ENCODE measurements around the gene SCYGR1. TPM values are rescaled to one million over a fixed set of nuclear protein-coding genes. Genes with fewer than 3 reads are reported as not detected.

The SCYGR1 gene
- total RNA-seq, 1 donor from 2014 or later = not detected

DNA sequence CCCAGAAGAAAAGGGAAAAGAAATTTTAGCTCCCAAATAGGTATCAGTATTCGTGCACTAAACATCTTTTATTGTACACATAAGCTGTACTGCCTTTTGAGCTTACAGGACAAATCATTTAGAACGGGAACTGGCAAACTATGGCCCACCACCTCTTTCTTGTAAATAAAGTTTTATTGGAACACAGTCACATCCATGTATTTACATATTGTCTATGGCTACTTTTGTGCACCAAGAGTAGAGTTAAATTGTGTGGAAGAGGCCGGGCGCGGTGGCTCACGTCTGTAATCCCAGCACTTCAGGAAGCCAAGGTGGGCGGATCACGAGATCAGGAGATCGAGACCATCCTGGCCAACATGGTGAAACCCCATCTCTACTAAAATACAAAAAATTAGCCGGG is 14.4 kb downstream of the SCYGR1 start:
- TF ChIP-seq, protein P1, sequence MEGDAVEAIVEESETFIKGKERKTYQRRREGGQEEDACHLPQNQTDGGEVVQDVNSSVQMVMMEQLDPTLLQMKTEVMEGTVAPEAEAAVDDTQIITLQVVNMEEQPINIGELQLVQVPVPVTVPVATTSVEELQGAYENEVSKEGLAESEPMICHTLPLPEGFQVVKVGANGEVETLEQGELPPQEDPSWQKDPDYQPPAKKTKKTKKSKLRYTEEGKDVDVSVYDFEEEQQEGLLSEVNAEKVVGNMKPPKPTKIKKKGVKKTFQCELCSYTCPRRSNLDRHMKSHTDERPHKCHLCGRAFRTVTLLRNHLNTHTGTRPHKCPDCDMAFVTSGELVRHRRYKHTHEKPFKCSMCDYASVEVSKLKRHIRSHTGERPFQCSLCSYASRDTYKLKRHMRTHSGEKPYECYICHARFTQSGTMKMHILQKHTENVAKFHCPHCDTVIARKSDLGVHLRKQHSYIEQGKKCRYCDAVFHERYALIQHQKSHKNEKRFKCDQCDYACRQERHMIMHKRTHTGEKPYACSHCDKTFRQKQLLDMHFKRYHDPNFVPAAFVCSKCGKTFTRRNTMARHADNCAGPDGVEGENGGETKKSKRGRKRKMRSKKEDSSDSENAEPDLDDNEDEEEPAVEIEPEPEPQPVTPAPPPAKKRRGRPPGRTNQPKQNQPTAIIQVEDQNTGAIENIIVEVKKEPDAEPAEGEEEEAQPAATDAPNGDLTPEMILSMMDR (IDR thresholded peaks at IDR 0.05; ENCODE audit: insufficient read depth, low read length, poor library complexity, severe bottlenecking) = no peak
- Histone ChIP-seq H3K4me3 (ENCODE audit: low read depth, low read length) (no peak overlapping the region), H3K36me3 (ENCODE audit: control insufficient read depth, insufficient read depth, low read length) (no peaks in the 10 kb centered on the region), H3K27me3 (ENCODE audit: control insufficient read depth, insufficient read depth, low read length) (no peaks in the 10 kb centered on the region)
- DNase-seq (ENCODE audit: low read depth) = no peak

- H3K36me3 ChIP-seq (ENCODE audit: control insufficient read depth, insufficient read depth, low read length) = no peaks in the 10 kb centered on the region
- TF ChIP-seq, protein P1 (IDR thresholded peaks at IDR 0.05; ENCODE audit: insufficient read depth, low read length, poor library complexity, severe bottlenecking) = no peak
- H3K27me3 ChIP-seq (ENCODE audit: control insufficient read depth, insufficient read depth, low read length) = no peaks in the 10 kb centered on the region
- DNase-seq (ENCODE audit: low read depth) = no peak
- H3K4me3 ChIP-seq (ENCODE audit: low read depth, low read length) = no peak overlapping the region
Observed at GRCh38 chr2:227370791-227371312, 16.9 kb downstream of the SCYGR1 start.

DNA sequence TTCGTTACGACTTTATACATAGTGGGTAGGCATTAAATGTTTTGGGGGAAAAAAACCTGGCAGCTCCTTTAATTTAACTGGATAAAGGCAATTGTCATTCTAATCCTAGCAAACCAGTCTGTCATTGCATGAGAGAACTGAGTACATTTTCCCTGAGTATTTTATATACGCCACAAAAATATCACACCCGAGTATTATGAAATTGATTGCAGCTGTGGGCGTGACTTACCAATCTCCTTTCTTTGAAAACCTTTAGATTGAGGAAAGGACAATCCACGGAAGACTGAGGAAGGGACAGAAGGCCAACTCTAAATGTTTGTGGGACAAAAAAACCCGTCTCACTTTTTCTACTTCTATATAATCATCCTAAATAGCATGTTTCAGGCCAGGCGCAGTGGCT is 17.7 kb downstream of the SCYGR1 start:
- no peak for DNase-seq (ENCODE audit: low read depth)
- Histone ChIP-seq H3K36me3 (ENCODE audit: control insufficient read depth, insufficient read depth, low read length) (no peaks in the 10 kb centered on the region), H3K4me3 (ENCODE audit: low read depth, low read length) (no peak overlapping the region), H3K27me3 (ENCODE audit: control insufficient read depth, insufficient read depth, low read length) (no peaks in the 10 kb centered on the region)
- TF ChIP-seq, protein P1 (IDR thresholded peaks at IDR 0.05; ENCODE audit: insufficient read depth, low read length, poor library complexity, severe bottlenecking) = no peak

- H3K27me3 ChIP-seq (ENCODE audit: control insufficient read depth, insufficient read depth, low read length) = no peaks in the 10 kb centered on the region
- TF ChIP-seq, protein P1 (IDR thresholded peaks at IDR 0.05; ENCODE audit: insufficient read depth, low read length, poor library complexity, severe bottlenecking) = no peak
- no peak for DNase-seq (ENCODE audit: low read depth)
- H3K36me3 ChIP-seq (ENCODE audit: control insufficient read depth, insufficient read depth, low read length) = no peaks in the 10 kb centered on the region
- no peak overlapping the region for H3K4me3 ChIP-seq (ENCODE audit: low read depth, low read length)
Observed at GRCh38 chr2:227368574-227368973, 19.2 kb downstream of the SCYGR1 start.

GRCh38 chr2:227367427-227367795 is 20.3 kb downstream of the SCYGR1 start:
- Histone ChIP-seq H3K27me3 (ENCODE audit: control insufficient read depth, insufficient read depth, low read length) (no peaks in the 10 kb centered on the region), H3K4me3 (ENCODE audit: low read depth, low read length) (no peak overlapping the region), H3K36me3 (ENCODE audit: control insufficient read depth, insufficient read depth, low read length) (no peaks in the 10 kb centered on the region)
- no peak for DNase-seq (ENCODE audit: low read depth)
- TF ChIP-seq, protein P1 (IDR thresholded peaks at IDR 0.05; ENCODE audit: insufficient read depth, low read length, poor library complexity, severe bottlenecking) = no peak

DNA sequence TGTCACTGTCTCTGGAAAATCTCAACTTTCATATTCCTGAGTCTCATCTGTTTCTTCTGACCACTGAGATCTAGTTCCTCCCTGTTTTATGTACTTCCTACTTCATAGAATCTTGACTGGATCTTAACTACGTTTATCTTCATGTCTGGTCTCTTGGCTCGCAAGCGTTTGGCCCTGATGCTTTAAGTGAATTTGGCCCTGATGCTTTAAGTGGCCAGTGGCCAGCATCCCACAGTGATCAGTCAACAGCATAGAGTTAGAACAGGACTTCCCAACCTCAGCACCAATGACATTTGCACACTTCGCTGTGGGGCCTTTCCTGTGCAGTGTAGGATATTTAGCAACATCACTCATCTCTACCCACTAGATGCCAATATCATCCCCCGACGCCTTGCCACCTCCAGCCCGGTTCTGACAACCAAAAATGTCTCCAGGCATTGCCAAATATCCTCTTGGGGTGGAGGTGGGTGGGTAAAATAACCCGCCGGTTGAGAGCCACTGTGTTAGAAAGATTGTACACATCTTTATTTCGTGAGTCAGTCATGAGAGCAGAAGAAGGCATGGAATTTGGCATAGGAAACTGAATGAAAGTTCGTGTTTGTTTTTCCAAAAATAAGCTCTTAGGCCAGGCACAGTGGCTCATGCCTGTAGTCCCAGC is 20.9 kb downstream of the SCYGR1 start:
- H3K36me3 ChIP-seq (ENCODE audit: control insufficient read depth, insufficient read depth, low read length) = no peaks in the 10 kb centered on the region
- H3K27me3 ChIP-seq (ENCODE audit: control insufficient read depth, insufficient read depth, low read length) = no peaks in the 10 kb centered on the region
- DNase-seq (ENCODE audit: low read depth) = no peak
- TF ChIP-seq, protein P1 (IDR thresholded peaks at IDR 0.05; ENCODE audit: insufficient read depth, low read length, poor library complexity, severe bottlenecking) = no peak
- no peak overlapping the region for H3K4me3 ChIP-seq (ENCODE audit: low read depth, low read length)

Data from kidney epithelial cell (primary cell).